PC-3 (cell line): Measurements from ENCODE around the gene NOL4.

Source experiments
- CTCF ChIP-seq: fragments of 300-600 bp; sonication (generic); conservative IDR thresholded peaks from 2 replicates; pipeline ENCODE4 v1.5.1; 2017; ENCODE audit warnings: antibody characterized with exemption, low read depth, mild to moderate bottlenecking, low read length
- EZH2 ChIP-seq: fragments of 300-600 bp; sonication (generic); IDR thresholded peaks from one replicate; pipeline ENCODE4 v1.6.1; 2017; ENCODE audit warnings: antibody characterized with exemption, mild to moderate bottlenecking, low read length; ENCODE audit not compliant: unreplicated experiment
- EZH2phosphoT487 ChIP-seq: fragments of 300-600 bp; sonication (generic); IDR thresholded peaks from 2 replicates; pipeline ENCODE4 v1.6.1; 2018; ENCODE audit warnings: mild to moderate bottlenecking, antibody characterized with exemption, low read length, borderline replicate concordance

GRCh38 chr18:34223164-34223892 is 1.4 kb downstream of the NOL4 start:
- no peak for TF ChIP-seq CTCF
- TF ChIP-seq EZH2, result no peak
- TF ChIP-seq EZH2phosphoT487, result no peak; the same call in 1 of the 2 replicates
